Activated CD8-positive, alpha-beta T cell treated with anti-CD3 and anti-CD28 coated beads, Interleukin-2, amount 10 ng/mL, durations not matched to agents 7 days and 5 days (primary cell): ENCODE measurements around the gene RSAD1. TPM values are rescaled to one million over a fixed set of nuclear protein-coding genes. Genes with fewer than 3 reads are reported as not detected.
"Not testable (repeated sequence)": the region's sequence is repeated elsewhere in the genome, so short reads cannot be mapped to it uniquely, and the experiment has no call there.

Experiments
- ATAC-seq: fragments of 150-1000 bp; cut with Tn5 transposase; one replicate; pipeline ENCODE4 v1.10.0; 2021; ENCODE audit warnings: moderate library complexity
- CTCF ChIA-PET: fragments of 350-600 bp; sonication (Branson Sonifier 250); formaldehyde crosslinking; loops from one replicate; lab custom pipeline; 2021; ENCODE audit warnings: antibody characterized with exemption; lab: Charles Lee
- POLR2A ChIA-PET: fragments of 350-600 bp; sonication (Branson Sonifier 250); formaldehyde crosslinking; loops from one replicate; lab custom pipeline; 2021; ENCODE audit warnings: antibody characterized with exemption; lab: Charles Lee
- DNase-seq: peaks from one replicate; pipeline ENCODE4 v3.0.0-alpha.2; 2020
- H3K27ac Mint-ChIP-seq: one replicate; pipeline ENCODE4 v1.8.0; 2021; ENCODE audit warnings: mild to moderate bottlenecking, mixed read lengths
- H3K27me3 Mint-ChIP-seq: one replicate; pipeline ENCODE4 v1.8.0; 2021; ENCODE audit warnings: low read depth, mixed read lengths
- H3K36me3 Mint-ChIP-seq: one replicate; pipeline ENCODE4 v1.8.0; 2021; ENCODE audit warnings: low read depth, mixed read lengths
- H3K4me1 Mint-ChIP-seq: one replicate; pipeline ENCODE4 v1.8.0; 2021; ENCODE audit warnings: low read depth, mixed read lengths
- H3K4me3 Mint-ChIP-seq: one replicate; pipeline ENCODE4 v1.8.0; 2021; ENCODE audit warnings: mild to moderate bottlenecking, mixed read lengths
- H3K9me3 Mint-ChIP-seq: one replicate; pipeline ENCODE4 v1.8.0; 2022; ENCODE audit warnings: mixed read lengths; ENCODE audit not compliant: insufficient read depth
- total RNA-seq, 2 experiments: library from RNA; stranded (reverse); gene quantifications; one replicate each; pipeline ENCODE4 v1.2.3, GENCODE V29; 2021

RSAD1 gene
- total RNA-seq, 2 experiments from 2014 or later: 26.6 to 28.4 TPM

- Mint-ChIP-seq H3K4me3 (no peak within 1 kb of the TSS), H3K27ac (no peak within 1 kb of the TSS), H3K36me3 (peaks cover 4% of the 10 kb centered on the region), H3K27me3 (peaks cover 16% of the 10 kb centered on the region), H3K9me3 (no peaks in the 10 kb centered on the region), H3K4me1 (peaks cover 15% of the 10 kb centered on the region)
- no peak for DNase-seq
- peak; percentile 35 for ATAC-seq
- ChIA-PET CTCF (interaction anchor here (0.9 kb wide), 1 partner anchor 71 kb away, joined by 3 read pairs; the partner anchor contains the start of gene LRRC59), POLR2A (no interaction called here)
Observed at GRCh38 chr17:50468304-50469207, 10.1 kb upstream of the RSAD1 start, which contains the start of gene CHAD. Gene CHAD, minus strand, starts transcription at chr17:50468880. Its CDS starts 67 bp downstream, at chr17:50468813.

- peak; percentile 26 for ATAC-seq
- peaks cover 16% of the 10 kb centered on the region for H3K27me3 Mint-ChIP-seq
- H3K4me1 Mint-ChIP-seq: peaks cover 15% of the 10 kb centered on the region
- H3K9me3 Mint-ChIP-seq: no peaks in the 10 kb centered on the region
- H3K4me3 Mint-ChIP-seq: no peak overlapping the region
- peaks cover 4% of the 10 kb centered on the region for H3K36me3 Mint-ChIP-seq
- H3K27ac Mint-ChIP-seq: no peak overlapping the region
- ChIA-PET CTCF (interaction anchor here (0.9 kb wide), 1 partner anchor 72 kb away, joined by 3 read pairs; the partner anchor contains the start of gene LRRC59), POLR2A (no interaction called here)
- no peak for DNase-seq
Observed at GRCh38 chr17:50469208-50469605, 9.5 kb upstream of the RSAD1 start.

GRCh38 chr17:50469671-50470305 is 8.9 kb upstream of the RSAD1 start:
- no peak overlapping the region for H3K27ac Mint-ChIP-seq
- peaks cover 16% of the 10 kb centered on the region for H3K27me3 Mint-ChIP-seq
- H3K9me3 Mint-ChIP-seq: no peaks in the 10 kb centered on the region
- H3K4me3 Mint-ChIP-seq: no peak overlapping the region
- DNase-seq (no peak), ATAC-seq (no peak)
- ChIA-PET POLR2A (no interaction called here), CTCF (interaction anchor here (0.9 to 1.6 kb wide), 3 partner anchors 10 to 72 kb away, joined by 3 to 6 read pairs (median 5); partner anchors contain the start of gene LRRC59)
- peaks cover 4% of the 10 kb centered on the region for H3K36me3 Mint-ChIP-seq
- peaks cover 15% of the 10 kb centered on the region for H3K4me1 Mint-ChIP-seq

- ATAC-seq (no peak), DNase-seq (no peak)
- Mint-ChIP-seq H3K9me3 (no peaks in the 10 kb centered on the region), H3K4me1 (peaks cover 15% of the 10 kb centered on the region), H3K27ac (no peak overlapping the region), H3K36me3 (peaks cover 4% of the 10 kb centered on the region), H3K27me3 (peaks cover 16% of the 10 kb centered on the region), H3K4me3 (no peak overlapping the region)
- ChIA-PET POLR2A (no interaction called here), CTCF (interaction anchor here (0.5 to 2.3 kb wide), 4 partner anchors 9 to 595 kb away, joined by 3 to 7 read pairs (median 6); partner anchors contain the start of gene LRRC59)
Observed at GRCh38 chr17:50470426-50470825, 8.2 kb upstream of the RSAD1 start.

GRCh38 chr17:50471009-50471905 is 7.4 kb upstream of the RSAD1 start:
- ATAC-seq (peak; percentile 34), DNase-seq (no peak)
- Mint-ChIP-seq H3K4me1 (peaks cover 15% of the 10 kb centered on the region), H3K4me3 (no peak overlapping the region), H3K9me3 (no peaks in the 10 kb centered on the region), H3K27me3 (peaks cover 17% of the 10 kb centered on the region), H3K36me3 (peaks cover 4% of the 10 kb centered on the region), H3K27ac (no peak overlapping the region)
- ChIA-PET POLR2A (interaction anchor here (1.1 to 1.3 kb wide), 2 partner anchors 45 to 74 kb away, joined by 3 to 6 read pairs; partner anchors contain the start of genes ACSF2 and LRRC59), CTCF (interaction anchor here (0.5 to 2.3 kb wide), 5 partner anchors 8 to 594 kb away, joined by 3 to 7 read pairs (median 5); partner anchors contain the start of gene LRRC59)

- H3K27ac Mint-ChIP-seq: no peak overlapping the region
- peaks cover 4% of the 10 kb centered on the region for H3K36me3 Mint-ChIP-seq
- ATAC-seq (no peak), DNase-seq (no peak)
- H3K4me3 Mint-ChIP-seq: no peak overlapping the region
- H3K4me1 Mint-ChIP-seq: peaks cover 15% of the 10 kb centered on the region
- H3K9me3 Mint-ChIP-seq: no peaks in the 10 kb centered on the region
- ChIA-PET CTCF (interaction anchor here (2.3 kb wide), 1 partner anchor 111 kb away, joined by 7 read pairs; no protein-coding TSS in a partner anchor), POLR2A (no interaction called here)
- H3K27me3 Mint-ChIP-seq: peaks cover 17% of the 10 kb centered on the region
Observed at GRCh38 chr17:50472286-50472685, 6.4 kb upstream of the RSAD1 start.

GRCh38 chr17:50472761-50473161 is 5.9 kb upstream of the RSAD1 start:
- H3K36me3 Mint-ChIP-seq, H3K4me3 Mint-ChIP-seq, POLR2A ChIA-PET, ATAC-seq, H3K27ac Mint-ChIP-seq, H3K9me3 Mint-ChIP-seq, DNase-seq: not testable (repeated sequence)
- CTCF ChIA-PET: interaction anchor here (2.9 kb wide), 1 partner anchor 75 kb away, joined by 11 read pairs; the partner anchor contains the start of gene LRRC59
- H3K27me3 Mint-ChIP-seq: peaks cover 13% of the 10 kb centered on the region
- H3K4me1 Mint-ChIP-seq: peaks cover 15% of the 10 kb centered on the region

- POLR2A ChIA-PET: no interaction called here
- H3K4me3 Mint-ChIP-seq: no peak overlapping the region
Observed at GRCh38 chr17:50473901-50474300, 4.8 kb upstream of the RSAD1 start.

GRCh38 chr17:50474523-50474922 is 4.1 kb upstream of the RSAD1 start:
- H3K4me3 Mint-ChIP-seq: no peak overlapping the region
- peaks cover 4% of the 10 kb centered on the region for H3K27me3 Mint-ChIP-seq
- H3K36me3 Mint-ChIP-seq: peaks cover 7% of the 10 kb centered on the region
- ChIA-PET POLR2A (interaction anchor here (1.1 kb wide), 1 partner anchor 48 kb away, joined by 3 read pairs; the partner anchor contains the start of gene ACSF2), CTCF (interaction anchor here (2.9 kb wide), 1 partner anchor 77 kb away, joined by 11 read pairs; the partner anchor contains the start of gene LRRC59)
- peaks cover 19% of the 10 kb centered on the region for H3K4me1 Mint-ChIP-seq
- ATAC-seq (no peak), DNase-seq (no peak)
- H3K27ac Mint-ChIP-seq: no peak overlapping the region
- no peaks in the 10 kb centered on the region for H3K9me3 Mint-ChIP-seq

More at GRCh38 chr17:50473901-50474300, 4.8 kb upstream of the RSAD1 start:
- Mint-ChIP-seq H3K9me3 (no peaks in the 10 kb centered on the region), H3K27ac (no peak overlapping the region), H3K27me3 (peaks cover 6% of the 10 kb centered on the region), H3K36me3 (peaks cover 7% of the 10 kb centered on the region), H3K4me1 (peaks cover 18% of the 10 kb centered on the region)
- CTCF ChIA-PET: interaction anchor here (0.6 to 2.9 kb wide), 2 partner anchors 9 to 76 kb away, joined by 3 to 11 read pairs; partner anchors contain the start of gene LRRC59
- ATAC-seq (no peak), DNase-seq (no peak)

GRCh38 chr17:50475362-50475761 is 3.3 kb upstream of the RSAD1 start:
- no peak for ATAC-seq
- H3K9me3 Mint-ChIP-seq: no peaks in the 10 kb centered on the region
- peaks cover 7% of the 10 kb centered on the region for H3K36me3 Mint-ChIP-seq
- H3K4me3 Mint-ChIP-seq: no peak overlapping the region
- ChIA-PET CTCF (interaction anchor here (2.9 kb wide), 1 partner anchor 77 kb away, joined by 11 read pairs; the partner anchor contains the start of gene LRRC59), POLR2A (interaction anchor here (1.1 kb wide), 1 partner anchor 49 kb away, joined by 3 read pairs; the partner anchor contains the start of gene ACSF2)
- peaks cover 28% of the 10 kb centered on the region for H3K4me1 Mint-ChIP-seq
- DNase-seq: no peak
- no peak overlapping the region for H3K27ac Mint-ChIP-seq
- H3K27me3 Mint-ChIP-seq: peaks cover 3% of the 10 kb centered on the region
